HCT116 (cell line): Measurements from ENCODE around the gene DOCK10. TPM values are rescaled to one million over a fixed set of nuclear protein-coding genes. Genes with fewer than 3 reads are reported as not detected.

ENCODE experiments used
- ATAC-seq: fragments of 200-7000 bp; cut with Tn5 transposase; 2 replicates; pipeline ENCODE4 v1.9.1; 2020; ENCODE audit warnings: mild to moderate bottlenecking, moderate library complexity
- BruUV-seq: library from RNA; stranded (reverse); fragments of 400-500 nt; replicated peaks from 2 replicates; lab custom pipeline; 2021; lab: Mats Ljungman, UMichigan
- CTCF ChIA-PET: fragments of 300-600 bp; sonication (Branson Sonifier 250); formaldehyde crosslinking; loops from one replicate; lab custom pipeline; 2021; ENCODE audit warnings: antibody characterized with exemption; lab: Charles Lee
- POLR2A ChIA-PET: fragments of 300-600, 350-600 bp; sonication (Branson Sonifier 250); formaldehyde crosslinking; loops from one replicate; lab custom pipeline; 2021; ENCODE audit warnings: antibody characterized with exemption; lab: Charles Lee
- RAD21 ChIA-PET, 2 experiments: fragments of 300-600 bp; sonication (Branson Sonifier 250); formaldehyde crosslinking; loops; one replicate each; lab custom pipeline; 2023; ENCODE audit warnings: low total read pairs in 2 of 2; ENCODE audit not compliant: uncharacterized antibody in 2 of 2, unreplicated experiment in 2 of 2, low non-redundant PET in 1 of 2; lab: Charles Lee
- DNase-seq: peaks from one replicate; pipeline ENCODE4 v3.0.0-alpha.2; 2010; ENCODE audit warnings: low read depth, low spot score
- H2AFZ ChIP-seq: fragments of 200-600 bp; shearing (Covaris generic), sonication (generic); 2 replicates; pipeline ENCODE4 v1.6.1; 2017; ENCODE audit warnings: low read depth, mixed run types, mixed read lengths, antibody characterized with exemption, low read length; ENCODE audit not compliant: poor library complexity, severe bottlenecking
- H3K27ac ChIP-seq: 2 replicates; pipeline ENCODE4 v1.5.1; 2012; ENCODE audit warnings: low read depth, low read length
- H3K27me3 ChIP-seq: fragments of 200-600 bp; sonication (generic); 2 replicates; pipeline ENCODE4 v1.6.1; 2016; ENCODE audit warnings: mixed run types, low read length, mixed read lengths; ENCODE audit not compliant: insufficient read depth
- H3K36me3 ChIP-seq, 2 experiments: fragments of 200-500 bp in 1 of 2; fragments of 200-600 bp in 1 of 2; sonication (Bioruptor generic) in 1 of 2; sonication (generic) in 1 of 2; 2 replicates each; pipeline versions ENCODE4 v1.5.1 to v1.6.1; 2014 to 2016; ENCODE audit warnings: low read length in 2 of 2, inconsistent platforms in 1 of 2, mixed read lengths in 1 of 2, mixed run types in 1 of 2; ENCODE audit not compliant: insufficient read depth in 2 of 2, control insufficient read depth in 1 of 2
- H3K4me1 ChIP-seq, 2 experiments: fragments of 200-600 bp in 1 of 2; sonication (generic) in 1 of 2; 2 replicates each; pipeline versions ENCODE4 v1.5.1 to v1.6.1; 2012 to 2017; ENCODE audit warnings: low read length in 2 of 2, inconsistent platforms in 1 of 2, mild to moderate bottlenecking in 1 of 2, mixed read lengths in 1 of 2, mixed run types in 1 of 2, moderate library complexity in 1 of 2; ENCODE audit not compliant: insufficient read depth in 2 of 2, control insufficient read depth in 1 of 2
- H3K4me2 ChIP-seq: fragments of 200-600 bp; sonication (generic); 2 replicates; pipeline ENCODE4 v1.6.1; 2017; ENCODE audit warnings: mixed run types, low read length, mixed read lengths
- H3K4me3 ChIP-seq, 2 experiments: fragments of 200-600 bp in 1 of 2; sonication (generic) in 1 of 2; replicated peaks in 1 of 2; 2 replicates each; pipeline ENCODE4 v1.5.1; 2011 to 2016; ENCODE audit warnings: low read length in 2 of 2, control low read depth in 1 of 2, low read depth in 1 of 2, mild to moderate bottlenecking in 1 of 2, mixed read lengths in 1 of 2, mixed run types in 1 of 2
- H3K79me2 ChIP-seq: fragments of 200-600 bp; sonication (generic); 2 replicates; pipeline ENCODE4 v1.6.1; 2017; ENCODE audit warnings: mild to moderate bottlenecking, mixed run types, low read length, moderate library complexity, mixed read lengths; ENCODE audit not compliant: insufficient read depth
- H3K9ac ChIP-seq: fragments of 200-600 bp; sonication (generic); 2 replicates; pipeline ENCODE4 v1.6.1; 2016; ENCODE audit warnings: low read length, mixed read lengths
- H3K9me2 ChIP-seq: fragments of 200-600 bp; sonication (generic), shearing (Covaris generic); 2 replicates; pipeline ENCODE4 v1.6.1; 2017; ENCODE audit warnings: mixed run types, mild to moderate bottlenecking, moderate library complexity; ENCODE audit not compliant: insufficient read depth
- H3K9me3 ChIP-seq, 2 experiments: fragments of 200-500 bp in 1 of 2; fragments of 200-600 bp in 1 of 2; sonication (Bioruptor generic) in 1 of 2; sonication (generic) in 1 of 2; 2 replicates each; pipeline ENCODE4 v1.6.1; 2014 to 2017; ENCODE audit warnings: low read length in 2 of 2, mixed read lengths in 2 of 2, inconsistent platforms in 1 of 2, low read depth in 1 of 2, mild to moderate bottlenecking in 1 of 2, mixed run types in 1 of 2, moderate library complexity in 1 of 2; ENCODE audit not compliant: control insufficient read depth in 1 of 2, insufficient read depth in 1 of 2
- H4K20me1 ChIP-seq: fragments of 200-600 bp; sonication (generic), shearing (Covaris generic); 2 replicates; pipeline ENCODE4 v1.6.1; 2017; ENCODE audit warnings: mixed run types, mild to moderate bottlenecking, moderate library complexity; ENCODE audit not compliant: insufficient read depth
- ATF3 ChIP-seq: IDR thresholded peaks from 2 replicates; pipeline ENCODE4 v1.6.1; 2012
- CTCF ChIP-seq, 3 experiments: fragments of 200-600 bp in 1 of 3; sonication (generic) in 1 of 3; IDR thresholded peaks in 2 of 3; conservative IDR thresholded peaks in 1 of 3; 2 replicates each; pipeline ENCODE4 v1.5.1; 2012 to 2017; ENCODE audit warnings: low read depth in 2 of 3, low read length in 2 of 3, antibody characterized with exemption in 1 of 3, borderline replicate concordance in 1 of 3, control low read depth in 1 of 3, mild to moderate bottlenecking in 1 of 3, mixed read lengths in 1 of 3, mixed run types in 1 of 3, moderate library complexity in 1 of 3; ENCODE audit not compliant: insufficient read depth in 1 of 3
- ELF1 ChIP-seq: IDR thresholded peaks from 2 replicates; pipeline ENCODE4 v1.6.1; 2012; ENCODE audit warnings: low read depth, borderline replicate concordance
- EZH2phosphoT487 ChIP-seq: fragments of 200-600 bp; IDR thresholded peaks from 2 replicates; pipeline ENCODE4 v1.6.1; 2018; ENCODE audit warnings: antibody characterized with exemption, borderline replicate concordance
- FOSL1 ChIP-seq: IDR thresholded peaks from 2 replicates; pipeline ENCODE4 v1.6.1; 2012; ENCODE audit warnings: low read depth
- JUND ChIP-seq: IDR thresholded peaks from 2 replicates; pipeline ENCODE4 v1.6.1; 2012
- MAX ChIP-seq: IDR thresholded peaks from 2 replicates; pipeline ENCODE4 v1.6.1; 2012
- POLR2A ChIP-seq: IDR thresholded peaks from 2 replicates; pipeline ENCODE4 v1.7.0; 2011; ENCODE audit warnings: borderline replicate concordance; ENCODE audit not compliant: insufficient read depth, insufficient read length; ENCODE audit errors: extremely low read depth
- POLR2AphosphoS5 ChIP-seq: IDR thresholded peaks from 2 replicates; pipeline ENCODE4 v1.6.1; 2011; ENCODE audit warnings: mild to moderate bottlenecking, low read depth, low read length, moderate library complexity
- TCF7L2 ChIP-seq: IDR thresholded peaks from 2 replicates; pipeline ENCODE4 v1.7.0; 2011; ENCODE audit warnings: borderline replicate concordance, inconsistent platforms; ENCODE audit not compliant: insufficient read depth, insufficient read length; ENCODE audit errors: extremely low read depth
- YY1 ChIP-seq: IDR thresholded peaks from 2 replicates; pipeline ENCODE4 v1.6.1; 2011; ENCODE audit warnings: low read length, low read depth, moderate library complexity, mild to moderate bottlenecking; ENCODE audit not compliant: insufficient replicate concordance; ENCODE audit errors: extremely low read depth
- ZFX ChIP-seq: fragments of 450-650 bp; IDR thresholded peaks from 2 replicates; pipeline ENCODE4 v1.6.1; 2017
- intact Hi-C: fragments of 100-400 bp; cut with micrococcal nuclease; formaldehyde crosslinking; loops from 2 replicates; pipeline ENCODE4 v1.10.0; 2022
- total RNA-seq: library from RNA; stranded (reverse); gene quantifications from one replicate; pipeline ENCODE4 v1.2.1, GENCODE V29; 2021; ENCODE audit not compliant: unreplicated experiment

The DOCK10 gene
- total RNA-seq, 1 experiment from 2014 or later: 0.54 TPM

GRCh38 chr2:224952936-224953657 lies 89.2 kb downstream of the DOCK10 start:
- ChIA-PET CTCF (no interaction called here), POLR2A (no interaction called here), RAD21 (no interaction called here)
- Histone ChIP-seq H3K4me1 (no peaks in the 10 kb centered on the region), H3K9ac (no peak overlapping the region), H4K20me1 (no peaks in the 10 kb centered on the region), H3K36me3 (no peaks in the 10 kb centered on the region), H3K79me2 (no peaks in the 10 kb centered on the region), H3K27ac (no peak overlapping the region), H3K4me2 (no peak overlapping the region), H3K9me2 (no peaks in the 10 kb centered on the region), H3K4me3 (no peak overlapping the region), H3K9me3 (no peaks in the 10 kb centered on the region), H2AFZ (no peak overlapping the region), H3K27me3 (no peaks in the 10 kb centered on the region)
- no TSS peak for BruUV-seq
- no peak for TF ChIP-seq TCF7L2
- TF ChIP-seq FOSL1: no peak
- TF ChIP-seq MAX: no peak
- TF ChIP-seq POLR2A: no peak
- no peak for TF ChIP-seq ELF1
- ATAC-seq: no peak
- DNase-seq: no peak
- intact Hi-C loops: no loop called here

GRCh38 chr2:224951723-224952481 lies 90.4 kb downstream of the DOCK10 start:
- no peaks in the 10 kb centered on the region for H4K20me1 ChIP-seq
- DNase-seq (no peak), ATAC-seq (no peak)
- no peak for TF ChIP-seq JUND
- no peak for TF ChIP-seq YY1
- TF ChIP-seq EZH2phosphoT487: no peak
- no peak for TF ChIP-seq ZFX
- no peak for TF ChIP-seq POLR2AphosphoS5
- TF ChIP-seq CTCF (IDR thresholded peaks at IDR 0.05 in 2 of 3, conservative IDR thresholded peaks at IDR 0.05 in 1 of 3; ENCODE audit: borderline replicate concordance in 1 of 3, insufficient read depth in 1 of 3, low read depth in 2 of 3, low read length in 2 of 3): no peak
- TF ChIP-seq ATF3: no peak
- TF ChIP-seq TCF7L2: no peak
- TF ChIP-seq ELF1: no peak
- intact Hi-C loops: no loop called here
- no peak overlapping the region for H2AFZ ChIP-seq
- ChIA-PET RAD21 (no interaction called here), CTCF (no interaction called here), POLR2A (no interaction called here)
- H3K27ac ChIP-seq: no peak overlapping the region
- no TSS peak for BruUV-seq
- no peaks in the 10 kb centered on the region for H3K4me1 ChIP-seq
- H3K4me3 ChIP-seq: no peak overlapping the region
- no peaks in the 10 kb centered on the region for H3K36me3 ChIP-seq
- no peaks in the 10 kb centered on the region for H3K27me3 ChIP-seq
- H3K9me3 ChIP-seq: no peaks in the 10 kb centered on the region
- no peak overlapping the region for H3K4me2 ChIP-seq
- no peak overlapping the region for H3K9ac ChIP-seq
- H3K9me2 ChIP-seq: no peaks in the 10 kb centered on the region
- no peaks in the 10 kb centered on the region for H3K79me2 ChIP-seq
